ENCODE results near the gene STAG1.

DNA sequence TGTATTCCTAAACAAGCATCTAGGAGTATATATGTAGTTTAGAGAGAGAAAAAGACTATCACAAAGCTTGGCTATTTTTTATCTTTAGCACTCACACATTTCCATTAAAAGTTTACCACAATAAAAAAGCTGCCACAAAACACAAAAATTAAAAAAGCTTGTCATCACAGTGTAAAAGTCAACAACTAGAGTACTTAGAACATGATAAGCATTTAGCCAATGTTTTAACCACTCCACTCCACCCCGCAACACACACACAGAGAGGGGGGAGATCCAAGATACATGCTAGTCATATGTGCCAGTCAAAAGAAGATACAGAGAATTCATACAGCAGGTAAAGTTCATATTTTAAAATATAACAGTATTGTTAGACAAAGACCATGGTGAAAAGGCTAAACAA lies 79.7 kb downstream of the STAG1 start:
- TF ChIP-seq, protein P1, sequence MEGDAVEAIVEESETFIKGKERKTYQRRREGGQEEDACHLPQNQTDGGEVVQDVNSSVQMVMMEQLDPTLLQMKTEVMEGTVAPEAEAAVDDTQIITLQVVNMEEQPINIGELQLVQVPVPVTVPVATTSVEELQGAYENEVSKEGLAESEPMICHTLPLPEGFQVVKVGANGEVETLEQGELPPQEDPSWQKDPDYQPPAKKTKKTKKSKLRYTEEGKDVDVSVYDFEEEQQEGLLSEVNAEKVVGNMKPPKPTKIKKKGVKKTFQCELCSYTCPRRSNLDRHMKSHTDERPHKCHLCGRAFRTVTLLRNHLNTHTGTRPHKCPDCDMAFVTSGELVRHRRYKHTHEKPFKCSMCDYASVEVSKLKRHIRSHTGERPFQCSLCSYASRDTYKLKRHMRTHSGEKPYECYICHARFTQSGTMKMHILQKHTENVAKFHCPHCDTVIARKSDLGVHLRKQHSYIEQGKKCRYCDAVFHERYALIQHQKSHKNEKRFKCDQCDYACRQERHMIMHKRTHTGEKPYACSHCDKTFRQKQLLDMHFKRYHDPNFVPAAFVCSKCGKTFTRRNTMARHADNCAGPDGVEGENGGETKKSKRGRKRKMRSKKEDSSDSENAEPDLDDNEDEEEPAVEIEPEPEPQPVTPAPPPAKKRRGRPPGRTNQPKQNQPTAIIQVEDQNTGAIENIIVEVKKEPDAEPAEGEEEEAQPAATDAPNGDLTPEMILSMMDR (IDR thresholded peaks at IDR 0.05), result no peak
- no peak for TF ChIP-seq POLR2A (IDR thresholded peaks at IDR 0.05)

All from body of pancreas (tissue), 4 donors.